ENCODE data around the gene FTCDNL1. TPM values are rescaled to one million over a fixed set of nuclear protein-coding genes. Genes with fewer than 3 reads are reported as not detected.

FTCDNL1 gene
- total and polyA plus RNA-seq, 2 donors: 0.85 to 1.4 TPM

DNA sequence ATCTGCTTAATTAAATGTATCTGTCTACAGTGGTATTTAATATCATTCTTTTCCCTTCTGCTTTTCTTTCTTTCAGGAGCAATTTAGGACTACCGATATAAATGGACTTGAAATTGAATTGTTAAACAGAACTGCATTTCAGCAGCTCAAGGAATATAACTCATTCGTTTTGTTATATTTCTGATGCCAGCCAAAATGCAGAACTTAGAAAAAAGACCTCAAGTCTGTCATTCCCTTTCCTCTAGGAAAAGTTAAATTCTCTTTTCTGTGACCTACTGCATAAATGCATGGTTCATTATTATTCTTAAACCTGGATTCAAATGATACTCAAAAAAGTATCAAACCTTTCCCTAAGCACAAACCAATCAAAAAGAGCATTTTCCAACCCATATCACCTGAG lies 21.4 kb downstream of the FTCDNL1 start:
- DNase-seq (ENCODE audit: extremely low spot score): no peak
- H3K27ac ChIP-seq (ENCODE audit: low read depth): no peak overlapping the region
- WGBS: 84% methylated on average over 2 of the region's 2 CpGs
- no peaks in the 10 kb centered on the region for H3K36me3 ChIP-seq (ENCODE audit: insufficient read depth)
- no peak overlapping the region for H3K4me3 ChIP-seq (ENCODE audit: low read depth, low read length)
- no peaks in the 10 kb centered on the region for H3K4me1 ChIP-seq (ENCODE audit: insufficient read depth)

DNA sequence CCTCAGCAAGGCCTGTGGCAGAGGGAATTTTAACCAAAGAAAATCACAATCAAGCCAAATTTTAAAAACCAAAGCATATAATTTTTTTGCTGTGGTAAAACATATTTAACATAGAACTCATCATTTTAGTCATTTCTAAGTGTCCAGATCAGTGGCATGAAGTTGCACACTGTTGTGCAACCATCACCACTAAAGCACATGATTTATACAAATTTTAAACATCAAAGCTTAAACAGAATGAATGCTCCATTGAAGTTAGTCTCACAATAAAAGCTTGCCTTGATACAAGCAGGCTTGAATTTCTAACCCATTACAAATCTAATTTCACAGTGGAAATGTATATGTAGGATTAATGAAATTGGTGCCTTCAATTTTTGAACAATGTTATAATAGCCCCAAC lies 31.2 kb downstream of the FTCDNL1 start:
- H3K4me1 ChIP-seq (ENCODE audit: insufficient read depth): no peaks in the 10 kb centered on the region
- DNase-seq (ENCODE audit: extremely low spot score): no peak
- H3K36me3 ChIP-seq (ENCODE audit: insufficient read depth): no peaks in the 10 kb centered on the region
- no peak overlapping the region for H3K27ac ChIP-seq (ENCODE audit: low read depth)
- H3K4me3 ChIP-seq (ENCODE audit: low read depth, low read length): no peak overlapping the region

DNA sequence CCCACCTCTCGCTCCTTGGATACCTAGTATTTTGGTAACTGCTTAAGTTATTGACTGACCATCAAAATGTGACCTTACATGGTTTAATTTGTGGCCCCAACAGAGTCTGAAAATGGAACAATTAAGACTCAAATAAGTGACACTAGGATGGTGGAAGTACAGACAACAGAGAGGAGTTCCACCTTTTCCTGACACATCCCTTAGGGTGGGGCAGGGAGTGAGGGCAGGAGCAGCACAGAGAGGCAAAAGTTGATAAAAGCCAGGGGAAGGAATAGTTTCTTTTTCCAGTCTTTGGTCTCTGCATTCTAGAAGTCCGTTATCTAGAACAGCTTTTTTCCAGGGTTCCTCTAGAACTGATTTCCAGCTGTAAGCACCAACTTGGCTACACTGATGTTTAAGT lies 32.2 kb downstream of the FTCDNL1 start:
- Histone ChIP-seq H3K27ac (ENCODE audit: low read depth) (no peak overlapping the region), H3K36me3 (ENCODE audit: insufficient read depth) (no peaks in the 10 kb centered on the region), H3K4me1 (ENCODE audit: insufficient read depth) (no peaks in the 10 kb centered on the region), H3K4me3 (ENCODE audit: low read depth, low read length) (no peak overlapping the region)
- 89% methylated on average over 2 of the region's 2 CpGs for WGBS
- no peak for DNase-seq (ENCODE audit: extremely low spot score)

DNA sequence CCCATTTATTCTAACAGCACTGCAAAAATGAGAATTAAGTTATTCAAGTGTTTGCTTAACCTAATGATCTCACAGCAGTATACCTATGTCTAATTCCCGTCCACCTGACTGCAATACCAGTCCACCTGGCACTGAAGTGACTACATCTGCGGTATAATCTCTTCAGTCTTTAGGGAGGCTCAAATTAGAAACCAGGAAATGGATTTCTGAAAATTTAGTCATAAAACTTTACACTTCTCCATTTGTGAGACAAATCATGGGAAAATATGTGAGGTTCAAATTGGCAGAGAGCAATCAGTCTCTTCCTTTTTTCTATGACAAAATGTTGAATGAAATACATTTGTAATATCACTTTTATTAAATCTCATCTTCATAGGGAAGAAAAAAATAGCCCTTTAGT lies 33.0 kb downstream of the FTCDNL1 start:
- Histone ChIP-seq H3K4me1 (ENCODE audit: insufficient read depth) (no peaks in the 10 kb centered on the region), H3K4me3 (ENCODE audit: low read depth, low read length) (no peak overlapping the region), H3K36me3 (ENCODE audit: insufficient read depth) (no peaks in the 10 kb centered on the region), H3K27ac (ENCODE audit: low read depth) (no peak overlapping the region)
- DNase-seq (ENCODE audit: extremely low spot score): no peak
- WGBS: 75% methylated on average over 2 of the region's 2 CpGs

DNA sequence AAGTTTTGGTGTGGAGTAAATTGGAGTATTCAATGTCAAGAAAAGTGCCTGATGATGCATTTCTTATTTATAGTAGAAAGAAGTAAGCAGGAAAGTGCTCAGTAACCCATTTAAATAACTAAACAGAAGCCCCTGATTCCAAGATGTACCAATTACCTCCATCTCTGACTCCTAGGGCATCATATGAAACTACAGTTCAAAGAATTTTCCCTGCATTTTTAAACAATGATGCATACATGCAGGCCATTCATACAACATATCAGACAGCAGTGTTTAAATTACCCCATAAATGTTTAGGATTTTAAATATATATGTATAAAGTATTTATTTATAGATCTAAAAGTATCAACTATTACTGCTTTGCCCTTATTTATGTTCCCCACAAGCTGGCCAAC lies 36.2 kb downstream of the FTCDNL1 start:
- Histone ChIP-seq H3K27ac (ENCODE audit: low read depth) (no peak overlapping the region), H3K4me3 (ENCODE audit: low read depth, low read length) (no peak overlapping the region), H3K36me3 (ENCODE audit: insufficient read depth) (no peaks in the 10 kb centered on the region), H3K4me1 (ENCODE audit: insufficient read depth) (no peaks in the 10 kb centered on the region)
- DNase-seq (ENCODE audit: extremely low spot score): no peak

DNA sequence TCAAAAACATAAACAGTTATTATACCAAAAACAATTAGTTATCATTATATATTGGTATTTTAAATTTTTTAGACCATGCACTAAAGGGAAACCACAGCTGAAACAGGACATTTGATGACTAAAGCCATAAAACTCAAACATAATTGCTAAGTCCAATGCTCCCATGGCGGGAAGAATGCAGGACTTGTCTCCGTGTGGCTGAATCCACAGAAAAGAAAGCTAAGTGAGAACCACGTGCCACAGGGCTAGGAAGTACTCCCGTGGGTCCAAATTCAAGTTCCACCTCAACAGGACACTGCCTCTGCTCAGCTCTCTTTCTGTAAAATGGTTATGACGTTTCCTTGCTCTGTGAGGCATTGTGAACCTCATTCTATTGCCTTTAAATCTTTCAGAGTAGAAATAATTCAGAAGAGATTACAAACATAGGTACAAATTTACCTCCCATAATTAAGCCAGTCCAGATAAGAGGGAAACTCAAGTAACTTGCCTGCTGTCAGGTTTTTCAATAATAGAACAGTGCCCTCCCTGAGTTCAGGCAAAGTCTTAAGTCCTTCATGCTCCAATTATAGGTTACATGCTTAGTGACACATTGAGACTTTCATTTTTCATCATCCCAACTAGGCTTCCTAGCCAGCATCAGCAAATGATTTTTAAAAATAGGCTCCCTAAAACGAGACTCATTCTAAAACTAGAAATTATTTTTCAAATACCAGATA lies 36.7 kb downstream of the FTCDNL1 start:
- no peak overlapping the region for H3K4me3 ChIP-seq (ENCODE audit: low read depth, low read length)
- no peak for DNase-seq (ENCODE audit: extremely low spot score)
- H3K27ac ChIP-seq (ENCODE audit: low read depth): no peak overlapping the region
- no peaks in the 10 kb centered on the region for H3K4me1 ChIP-seq (ENCODE audit: insufficient read depth)
- no peaks in the 10 kb centered on the region for H3K36me3 ChIP-seq (ENCODE audit: insufficient read depth)
- WGBS: 58% methylated on average over 6 of the region's 6 CpGs

DNA sequence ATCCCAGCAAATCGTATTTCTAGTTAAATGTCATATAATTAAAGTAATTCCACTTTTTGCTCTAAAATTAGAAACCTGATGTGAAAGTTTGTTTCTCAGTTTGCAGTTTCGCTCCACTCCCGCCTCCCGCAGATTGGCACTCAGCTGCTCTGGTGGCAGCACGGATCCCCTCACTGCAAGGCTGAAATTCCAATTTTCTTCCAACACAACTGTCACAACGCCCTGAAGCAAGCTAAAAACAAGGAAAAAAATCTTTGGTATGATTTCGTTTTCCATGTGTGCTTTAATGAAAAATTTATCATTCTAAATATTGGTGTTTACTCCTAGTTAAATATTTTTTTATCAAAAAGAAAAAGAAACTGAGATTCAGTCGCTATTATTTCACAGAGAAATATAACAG lies 38.5 kb downstream of the FTCDNL1 start:
- DNase-seq (ENCODE audit: extremely low spot score): no peak
- Histone ChIP-seq H3K4me1 (ENCODE audit: insufficient read depth) (no peaks in the 10 kb centered on the region), H3K36me3 (ENCODE audit: insufficient read depth) (no peaks in the 10 kb centered on the region), H3K27ac (ENCODE audit: low read depth) (no peak overlapping the region), H3K4me3 (ENCODE audit: low read depth, low read length) (no peak overlapping the region)
- WGBS: 89% methylated on average over 8 of the region's 8 CpGs

DNA sequence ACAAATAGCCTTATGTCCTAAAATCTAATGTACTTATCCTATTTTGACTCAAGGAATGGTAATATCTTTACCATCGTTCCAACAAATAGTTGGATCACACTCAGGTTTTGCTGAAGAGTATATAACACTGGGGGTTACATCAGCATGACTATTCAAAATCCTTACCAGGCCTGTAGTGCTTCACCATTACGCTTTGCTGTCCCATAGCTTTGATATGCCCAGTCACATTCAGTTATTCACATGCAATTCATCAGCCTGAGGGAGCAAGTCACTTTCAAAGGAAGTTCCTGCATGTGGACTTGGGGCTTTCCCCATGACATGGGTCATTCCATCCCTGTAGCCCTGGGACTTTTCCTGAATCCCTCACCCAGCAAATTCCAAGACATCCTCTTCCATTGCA lies 39.6 kb downstream of the FTCDNL1 start:
- no peak for DNase-seq (ENCODE audit: extremely low spot score)
- WGBS: 85% methylated on average over 2 of the region's 2 CpGs
- no peak overlapping the region for H3K27ac ChIP-seq (ENCODE audit: low read depth)
- no peaks in the 10 kb centered on the region for H3K4me1 ChIP-seq (ENCODE audit: insufficient read depth)
- H3K4me3 ChIP-seq (ENCODE audit: low read depth, low read length): no peak overlapping the region
- H3K36me3 ChIP-seq (ENCODE audit: insufficient read depth): no peaks in the 10 kb centered on the region

DNA sequence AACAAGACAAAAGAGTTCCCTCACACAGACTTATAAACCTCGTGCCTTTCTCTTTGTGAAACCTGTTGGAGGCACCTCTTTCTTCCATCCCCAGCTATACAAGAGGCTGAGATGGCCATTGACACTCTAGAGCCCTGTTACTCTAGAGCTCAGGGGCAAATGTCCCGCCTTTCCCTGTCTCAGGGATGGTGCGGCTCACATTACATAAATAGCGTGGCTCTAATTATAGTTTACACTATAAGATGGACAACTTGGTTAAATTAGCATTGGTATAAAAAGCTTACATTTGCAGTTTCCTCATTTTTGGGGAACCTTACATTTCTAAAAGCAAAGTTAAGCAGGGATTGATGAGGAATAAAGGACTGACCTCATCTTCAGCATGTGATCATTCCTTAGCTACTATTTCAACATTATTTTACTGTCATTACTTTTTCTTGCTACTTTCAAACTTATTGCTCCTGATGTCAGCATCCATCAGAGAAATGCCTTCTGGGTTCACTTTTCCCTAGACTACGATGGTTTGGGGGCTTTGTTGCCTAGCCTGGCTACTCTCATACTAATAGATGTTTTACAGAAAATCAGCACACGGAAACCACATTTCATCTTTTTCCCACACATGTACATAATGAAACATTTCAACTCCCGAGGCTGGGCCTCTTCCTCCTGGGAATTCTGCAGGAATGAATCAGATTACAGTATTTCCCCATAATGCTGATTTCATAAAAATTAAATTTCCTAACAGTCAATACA lies 40.4 kb downstream of the FTCDNL1 start:
- WGBS: 79% methylated on average over 7 of the region's 7 CpGs
- H3K4me1 ChIP-seq (ENCODE audit: insufficient read depth): no peaks in the 10 kb centered on the region
- DNase-seq (ENCODE audit: extremely low spot score): no peak
- no peaks in the 10 kb centered on the region for H3K36me3 ChIP-seq (ENCODE audit: insufficient read depth)
- no peak overlapping the region for H3K4me3 ChIP-seq (ENCODE audit: low read depth, low read length)
- no peak overlapping the region for H3K27ac ChIP-seq (ENCODE audit: low read depth)

DNA sequence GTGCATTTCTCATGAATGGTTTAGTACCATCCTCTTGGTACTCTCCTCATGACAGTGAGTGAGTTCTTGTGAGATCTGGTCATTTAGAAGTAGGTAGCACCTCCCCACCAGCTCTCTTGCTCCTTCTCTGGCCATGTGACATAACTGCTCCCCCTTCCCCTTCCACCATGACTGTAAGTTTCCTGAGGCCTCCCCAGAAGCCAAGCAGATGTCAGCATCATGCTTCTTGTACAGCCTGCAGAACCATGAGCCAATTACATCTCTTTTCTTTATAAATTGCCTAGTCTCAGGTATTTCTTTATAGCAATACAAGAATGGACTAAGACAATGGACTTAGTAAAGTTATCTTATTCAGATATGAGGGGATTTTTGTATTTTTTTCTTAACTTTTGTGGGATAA lies 43.0 kb downstream of the FTCDNL1 start:
- Histone ChIP-seq H3K4me3 (ENCODE audit: low read depth, low read length) (no peak overlapping the region), H3K27ac (ENCODE audit: low read depth) (no peak overlapping the region), H3K36me3 (ENCODE audit: insufficient read depth) (no peaks in the 10 kb centered on the region), H3K4me1 (ENCODE audit: insufficient read depth) (no peaks in the 10 kb centered on the region)
- no peak for DNase-seq (ENCODE audit: extremely low spot score)

DNA sequence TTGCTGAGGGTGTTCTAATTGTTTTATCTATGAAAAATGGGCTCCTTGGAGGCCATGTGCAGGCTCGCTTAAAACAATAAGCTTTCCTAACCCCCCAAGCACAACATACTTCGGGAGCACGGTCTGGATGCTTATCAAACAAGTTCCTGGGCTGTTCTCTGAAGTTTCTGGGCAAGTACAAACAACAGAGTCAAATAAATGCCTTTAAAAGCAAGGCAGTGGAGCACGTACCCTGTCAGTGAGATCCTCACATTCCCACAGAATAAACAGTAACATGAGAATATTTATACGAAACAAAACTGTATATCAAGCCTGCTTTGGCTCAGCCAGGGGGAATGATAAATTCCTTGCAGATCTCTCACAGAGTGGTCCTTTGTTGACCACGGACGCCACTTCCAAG lies 44.8 kb downstream of the FTCDNL1 start:
- DNase-seq (ENCODE audit: extremely low spot score): no peak

DNA sequence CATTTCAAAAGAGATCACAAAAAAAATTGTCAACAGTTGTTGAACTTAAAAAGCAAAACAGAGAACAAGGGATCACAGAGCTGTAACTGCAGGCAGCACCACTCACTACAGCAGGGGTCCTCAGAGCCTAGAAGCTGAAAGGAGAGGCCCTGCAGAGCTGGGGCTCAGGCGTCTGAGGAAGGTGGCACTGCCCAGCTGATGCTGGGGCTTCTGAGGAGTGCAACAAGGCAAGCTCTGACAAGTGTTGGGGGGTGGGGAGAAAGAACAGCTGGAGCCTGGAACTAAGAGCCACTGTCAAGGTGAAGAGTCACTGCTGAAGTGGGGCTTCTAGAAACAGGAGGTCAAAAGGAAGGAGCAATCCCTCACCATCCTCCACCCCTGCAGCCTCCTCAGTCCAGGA lies 46.2 kb downstream of the FTCDNL1 start:
- 43% methylated on average over 1 of the region's 1 CpG for WGBS
- no peak for DNase-seq (ENCODE audit: extremely low spot score)
- Histone ChIP-seq H3K4me3 (ENCODE audit: low read depth, low read length) (no peak overlapping the region), H3K4me1 (ENCODE audit: insufficient read depth) (no peaks in the 10 kb centered on the region), H3K36me3 (ENCODE audit: insufficient read depth) (no peaks in the 10 kb centered on the region), H3K27ac (ENCODE audit: low read depth) (no peak overlapping the region)

More for the DNA sequence above, 44.8 kb downstream of the FTCDNL1 start:
- Histone ChIP-seq H3K4me1 (ENCODE audit: insufficient read depth) (no peaks in the 10 kb centered on the region), H3K27ac (ENCODE audit: low read depth) (no peak overlapping the region), H3K4me3 (ENCODE audit: low read depth, low read length) (no peak overlapping the region), H3K36me3 (ENCODE audit: insufficient read depth) (no peaks in the 10 kb centered on the region)
- 17% methylated on average over 7 of the region's 7 CpGs for WGBS

DNA sequence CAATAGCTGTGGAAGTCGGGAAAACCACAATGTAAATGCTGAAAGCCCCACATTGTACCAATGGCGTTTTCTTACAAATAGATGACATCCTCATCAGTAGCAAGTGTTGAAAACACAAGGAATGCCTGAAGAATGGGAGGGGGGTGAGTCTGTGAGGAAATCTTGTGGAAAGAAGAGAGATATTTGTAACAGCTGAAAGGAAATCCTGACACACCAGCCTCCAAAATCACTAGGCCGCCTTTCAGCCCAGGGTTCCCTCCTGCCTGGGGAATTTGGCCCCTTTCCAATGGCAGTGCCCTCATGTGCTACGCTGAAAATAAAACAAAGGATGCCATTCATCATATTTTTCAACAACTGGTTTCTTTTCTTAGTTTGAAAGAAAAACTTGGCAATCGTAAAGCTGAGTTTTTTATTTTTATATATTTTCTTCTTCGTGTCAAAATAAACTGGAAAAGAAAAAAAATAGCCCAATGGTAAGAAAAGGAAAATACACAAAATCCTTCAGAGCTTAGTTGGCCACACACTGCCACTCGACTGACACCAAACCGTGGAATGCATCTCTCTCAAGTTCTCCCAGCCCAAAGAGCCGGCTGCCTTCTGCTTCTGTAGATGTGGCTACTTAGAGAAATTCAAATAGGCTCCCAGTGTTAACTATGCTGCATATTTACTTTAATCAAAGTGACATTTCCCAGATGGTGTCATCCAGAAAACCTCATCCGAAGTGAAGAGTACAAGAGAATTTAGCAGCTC lies 52.0 kb downstream of the FTCDNL1 start:
- no peak overlapping the region for H3K27ac ChIP-seq (ENCODE audit: low read depth)
- H3K4me1 ChIP-seq (ENCODE audit: insufficient read depth): no peaks in the 10 kb centered on the region
- WGBS: 27% methylated on average over 10 of the region's 10 CpGs
- H3K36me3 ChIP-seq (ENCODE audit: insufficient read depth): no peaks in the 10 kb centered on the region
- no peak overlapping the region for H3K4me3 ChIP-seq (ENCODE audit: low read depth, low read length)
- peak; percentile 8 for DNase-seq (ENCODE audit: extremely low spot score)

Measured in urinary bladder (tissue), 4 donors.